Adrenal gland (tissue), 5 donors: ENCODE measurements around the gene MAGIX.
"Not testable (repeated sequence)": the region's sequence is repeated elsewhere in the genome, so short reads cannot be mapped to it uniquely, and the experiment has no call there.

Experiments used
- POLR2A ChIP-seq, 2 donors: fragments of 450-650 bp; IDR thresholded peaks; one replicate each; pipeline ENCODE4 v1.6.1; 2017; ENCODE audit warnings: antibody characterized with exemption in 2 of 2, mild to moderate bottlenecking in 2 of 2, moderate library complexity in 1 of 2
- TF ChIP-seq, protein P1 (sequence below), 6 experiments: fragments of 450-650 bp in 4 of 6; fragments of 200-600 bp in 2 of 6; sonication (generic) in 1 of 6; IDR thresholded peaks; 1 replicate in 5 of 6; 2 replicates in 1 of 6; pipeline versions ENCODE4 v1.5.1 to v1.8.0; 2016 to 2021; ENCODE audit warnings: antibody characterized with exemption in 6 of 6, mild to moderate bottlenecking in 2 of 6, moderate library complexity in 1 of 6
- donor health status: DM: no; HTN: no; CAD: no.

- TF ChIP-seq, protein P1, sequence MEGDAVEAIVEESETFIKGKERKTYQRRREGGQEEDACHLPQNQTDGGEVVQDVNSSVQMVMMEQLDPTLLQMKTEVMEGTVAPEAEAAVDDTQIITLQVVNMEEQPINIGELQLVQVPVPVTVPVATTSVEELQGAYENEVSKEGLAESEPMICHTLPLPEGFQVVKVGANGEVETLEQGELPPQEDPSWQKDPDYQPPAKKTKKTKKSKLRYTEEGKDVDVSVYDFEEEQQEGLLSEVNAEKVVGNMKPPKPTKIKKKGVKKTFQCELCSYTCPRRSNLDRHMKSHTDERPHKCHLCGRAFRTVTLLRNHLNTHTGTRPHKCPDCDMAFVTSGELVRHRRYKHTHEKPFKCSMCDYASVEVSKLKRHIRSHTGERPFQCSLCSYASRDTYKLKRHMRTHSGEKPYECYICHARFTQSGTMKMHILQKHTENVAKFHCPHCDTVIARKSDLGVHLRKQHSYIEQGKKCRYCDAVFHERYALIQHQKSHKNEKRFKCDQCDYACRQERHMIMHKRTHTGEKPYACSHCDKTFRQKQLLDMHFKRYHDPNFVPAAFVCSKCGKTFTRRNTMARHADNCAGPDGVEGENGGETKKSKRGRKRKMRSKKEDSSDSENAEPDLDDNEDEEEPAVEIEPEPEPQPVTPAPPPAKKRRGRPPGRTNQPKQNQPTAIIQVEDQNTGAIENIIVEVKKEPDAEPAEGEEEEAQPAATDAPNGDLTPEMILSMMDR (IDR thresholded peaks at IDR 0.05), result not testable (repeated sequence)
- TF ChIP-seq POLR2A (IDR thresholded peaks at IDR 0.05), result not testable (repeated sequence)
Observed at GRCh38 chrX:49149291-49149690, 13.3 kb upstream of the MAGIX start.
